ENCODE results near the gene PITPNM1. TPM values are rescaled to one million over a fixed set of nuclear protein-coding genes. Genes with fewer than 3 reads are reported as not detected.
"Not testable (repeated sequence)": the region's sequence is repeated elsewhere in the genome, so short reads cannot be mapped to it uniquely, and the experiment has no call there.

PITPNM1 gene
- 17.4 and 23.7 TPM in 2 replicates for total RNA-seq

- FAIRE-seq (no peak), DNase-seq (ENCODE audit: low read depth) (peak; percentile 50)
- peaks cover 22% of the 10 kb centered on the region for H3K36me3 ChIP-seq (ENCODE audit: control insufficient read depth, insufficient read depth, low read length)
- no peaks in the 10 kb centered on the region for H3K27me3 ChIP-seq (ENCODE audit: control insufficient read depth, insufficient read depth, low read length)
- TF ChIP-seq, protein P1, sequence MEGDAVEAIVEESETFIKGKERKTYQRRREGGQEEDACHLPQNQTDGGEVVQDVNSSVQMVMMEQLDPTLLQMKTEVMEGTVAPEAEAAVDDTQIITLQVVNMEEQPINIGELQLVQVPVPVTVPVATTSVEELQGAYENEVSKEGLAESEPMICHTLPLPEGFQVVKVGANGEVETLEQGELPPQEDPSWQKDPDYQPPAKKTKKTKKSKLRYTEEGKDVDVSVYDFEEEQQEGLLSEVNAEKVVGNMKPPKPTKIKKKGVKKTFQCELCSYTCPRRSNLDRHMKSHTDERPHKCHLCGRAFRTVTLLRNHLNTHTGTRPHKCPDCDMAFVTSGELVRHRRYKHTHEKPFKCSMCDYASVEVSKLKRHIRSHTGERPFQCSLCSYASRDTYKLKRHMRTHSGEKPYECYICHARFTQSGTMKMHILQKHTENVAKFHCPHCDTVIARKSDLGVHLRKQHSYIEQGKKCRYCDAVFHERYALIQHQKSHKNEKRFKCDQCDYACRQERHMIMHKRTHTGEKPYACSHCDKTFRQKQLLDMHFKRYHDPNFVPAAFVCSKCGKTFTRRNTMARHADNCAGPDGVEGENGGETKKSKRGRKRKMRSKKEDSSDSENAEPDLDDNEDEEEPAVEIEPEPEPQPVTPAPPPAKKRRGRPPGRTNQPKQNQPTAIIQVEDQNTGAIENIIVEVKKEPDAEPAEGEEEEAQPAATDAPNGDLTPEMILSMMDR (IDR thresholded peaks at IDR 0.05; ENCODE audit: insufficient read depth, low read length, severe bottlenecking), result no peak
- peak within 1 kb of the TSS; percentile 89 for H3K4me3 ChIP-seq (ENCODE audit: low read depth, low read length)
Measured at GRCh38 chr11:67504950-67505581, at the start of gene PITPNM1. PITPNM1 (minus strand) TSS chr11:67505363; CDS start chr11:67504180, 1,183 bp downstream.

GRCh38 chr11:67551697-67552096, 46.5 kb upstream of the PITPNM1 start:
- not testable (repeated sequence) for FAIRE-seq

DNA sequence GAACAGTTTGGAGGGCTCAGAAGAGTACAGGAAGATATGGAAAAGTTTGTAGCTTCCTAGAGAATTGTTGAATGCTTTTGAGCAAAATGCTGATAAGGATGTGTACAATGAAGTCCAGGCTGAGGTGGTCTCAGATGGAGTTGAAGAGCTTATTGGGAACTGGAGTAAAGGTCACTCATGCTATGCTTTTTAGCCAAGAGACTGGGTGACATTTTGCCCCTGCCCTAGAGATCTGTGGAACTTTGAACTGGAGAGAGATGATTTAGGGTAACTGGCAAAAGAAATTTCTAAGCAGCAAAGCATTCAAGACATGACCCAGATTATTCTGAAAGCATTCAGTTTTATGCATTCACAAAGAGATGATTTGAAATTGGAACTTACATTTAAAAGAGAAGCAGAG, 46.0 kb upstream of the PITPNM1 start:
- DNase-seq (ENCODE audit: low read depth) (no peak), FAIRE-seq (no peak)
- Histone ChIP-seq H3K4me3 (ENCODE audit: low read depth, low read length) (no peak overlapping the region), H3K36me3 (ENCODE audit: control insufficient read depth, insufficient read depth, low read length) (no peaks in the 10 kb centered on the region), H3K27me3 (ENCODE audit: control insufficient read depth, insufficient read depth, low read length) (no peaks in the 10 kb centered on the region)
- TF ChIP-seq, protein P1 (IDR thresholded peaks at IDR 0.05; ENCODE audit: insufficient read depth, low read length, severe bottlenecking), result no peak

More at GRCh38 chr11:67551697-67552096, 46.5 kb upstream of the PITPNM1 start:
- not testable (repeated sequence) for DNase-seq (ENCODE audit: low read depth); H3K4me3 ChIP-seq (ENCODE audit: low read depth, low read length); H3K36me3 ChIP-seq (ENCODE audit: control insufficient read depth, insufficient read depth, low read length); H3K27me3 ChIP-seq (ENCODE audit: control insufficient read depth, insufficient read depth, low read length)

DNA sequence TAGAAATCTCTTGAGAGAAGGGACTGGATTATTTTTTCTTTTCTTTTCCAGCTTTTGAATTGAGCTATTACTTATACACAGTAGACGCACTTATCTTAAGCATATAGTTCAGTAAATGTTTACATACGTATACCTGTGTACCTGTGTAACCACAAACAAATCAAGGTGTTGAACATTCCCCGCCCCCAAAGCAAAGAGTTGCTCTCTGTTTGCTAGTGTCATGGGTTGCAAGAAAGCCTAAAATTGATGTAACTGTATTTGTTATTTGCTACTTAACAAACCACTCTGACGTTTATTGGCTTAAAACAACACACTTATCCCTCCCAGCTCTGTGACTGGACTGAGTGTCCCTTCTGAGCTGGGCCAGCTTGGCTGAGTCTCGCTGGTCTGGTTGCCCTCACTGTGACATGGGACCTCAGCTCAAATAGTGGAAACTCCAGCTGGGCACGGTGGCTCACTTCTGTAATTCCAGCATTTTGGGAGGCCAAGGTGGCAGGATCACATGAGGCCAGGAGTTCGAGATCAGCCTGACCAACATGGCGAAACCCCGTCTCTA, 43.5 kb upstream of the PITPNM1 start:
- TF ChIP-seq, protein P1 (IDR thresholded peaks at IDR 0.05; ENCODE audit: insufficient read depth, low read length, severe bottlenecking), result no peak
- H3K36me3 ChIP-seq (ENCODE audit: control insufficient read depth, insufficient read depth, low read length), result no peaks in the 10 kb centered on the region
- no peak overlapping the region for H3K4me3 ChIP-seq (ENCODE audit: low read depth, low read length)
- no peaks in the 10 kb centered on the region for H3K27me3 ChIP-seq (ENCODE audit: control insufficient read depth, insufficient read depth, low read length)
- FAIRE-seq (no peak), DNase-seq (ENCODE audit: low read depth) (no peak)

DNA sequence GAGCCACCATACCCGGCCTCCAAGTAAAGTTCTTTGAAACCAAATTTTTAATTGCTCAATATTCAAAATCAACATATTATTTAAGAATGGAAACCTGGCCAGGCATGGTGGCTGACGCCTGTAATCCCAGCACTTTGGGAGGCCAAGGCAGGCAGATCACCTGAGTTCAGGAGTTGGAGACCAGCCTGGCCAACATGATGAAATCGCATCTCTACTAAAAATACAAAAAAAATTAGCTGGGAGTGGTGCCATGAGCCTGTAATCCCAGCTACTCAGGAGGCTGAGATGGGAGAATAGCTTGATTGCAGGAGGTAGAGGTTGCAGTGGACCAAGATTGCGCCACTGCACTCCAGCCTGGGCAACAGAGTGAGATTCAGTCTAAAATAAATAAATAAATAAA, 42.9 kb upstream of the PITPNM1 start:
- FAIRE-seq; H3K27me3 ChIP-seq (ENCODE audit: control insufficient read depth, insufficient read depth, low read length); DNase-seq (ENCODE audit: low read depth); H3K36me3 ChIP-seq (ENCODE audit: control insufficient read depth, insufficient read depth, low read length); H3K4me3 ChIP-seq (ENCODE audit: low read depth, low read length): not testable (repeated sequence)

- H3K36me3 ChIP-seq (ENCODE audit: control insufficient read depth, insufficient read depth, low read length), result no peaks in the 10 kb centered on the region
- TF ChIP-seq, protein P1 (IDR thresholded peaks at IDR 0.05; ENCODE audit: insufficient read depth, low read length, severe bottlenecking), result no peak
- DNase-seq (ENCODE audit: low read depth), result no peak
Measured at GRCh38 chr11:67545280-67545679, 40.1 kb upstream of the PITPNM1 start.

More at GRCh38 chr11:67545280-67545679, 40.1 kb upstream of the PITPNM1 start:
- no peaks in the 10 kb centered on the region for H3K27me3 ChIP-seq (ENCODE audit: control insufficient read depth, insufficient read depth, low read length)
- no peak overlapping the region for H3K4me3 ChIP-seq (ENCODE audit: low read depth, low read length)
- FAIRE-seq, result no peak

Data from bronchial epithelial cell (primary cell).